Measurements from ENCODE around the gene TCEA3. TPM values are rescaled to one million over a fixed set of nuclear protein-coding genes. Genes with fewer than 3 reads are reported as not detected.

The TCEA3 gene
- total and polyA plus RNA-seq, 2 of the 4 experiments (the other 2 are of a cell fraction) = 3.0 to 6.3 TPM

DNA sequence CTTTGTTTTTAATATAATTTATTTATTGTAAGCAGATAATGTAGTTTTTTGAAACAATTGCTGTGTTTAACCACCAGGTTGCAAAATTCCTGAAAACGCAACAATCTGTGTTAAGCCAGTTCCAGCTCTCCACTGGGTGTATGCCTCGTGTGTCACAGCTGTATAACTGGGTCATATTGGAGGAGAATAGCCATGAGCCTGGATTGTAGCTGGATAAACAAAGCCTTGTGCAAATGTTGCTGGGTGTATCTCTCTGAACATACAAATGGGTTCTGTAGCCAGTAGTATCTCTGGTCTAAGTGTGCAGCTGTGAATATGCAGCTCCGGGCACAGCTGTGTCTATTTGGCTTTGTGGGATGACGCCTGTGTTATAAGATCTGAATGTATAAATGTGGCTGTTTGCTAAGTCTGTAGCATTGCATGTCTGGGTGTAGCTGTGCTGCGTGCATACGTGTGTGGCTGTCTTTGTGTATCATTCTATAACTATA is 2.8 kb downstream of the TCEA3 start:
- Histone ChIP-seq H3K9me3 (ENCODE audit: control insufficient read depth, insufficient read depth, low read length) (no peaks in the 10 kb centered on the region), H2AK9ac (replicated peaks; ENCODE audit: low read depth, low read length, poor library complexity) (peak overlapping the region; percentile 90), H2BK5ac (ENCODE audit: low read depth, low read length, poor library complexity, severe bottlenecking) (peak overlapping the region; percentile 93), H2AK5ac (ENCODE audit: low read depth, low read length) (peak overlapping the region; percentile 92), H3K36me3 (ENCODE audit: control insufficient read depth, insufficient read depth, low read length) (peaks cover 2% of the 10 kb centered on the region; the same call in 1 of the 2 replicates), H3K4me2 (ENCODE audit: low read depth, low read length) (peak overlapping the region; percentile 81), H3K9me1 (ENCODE audit: insufficient read depth, low read length) (peaks cover 22% of the 10 kb centered on the region), H4K8ac (ENCODE audit: low read depth in 2 of 2, low read length in 2 of 2) (peak overlapping the region; percentile 67 to 98), H3K27me3 (ENCODE audit: control insufficient read depth, insufficient read depth, low read length) (no peaks in the 10 kb centered on the region), H3K14ac (replicated peaks; ENCODE audit: low read depth, low read length) (peak overlapping the region; percentile 95), H3K18ac (ENCODE audit: low read depth, low read length) (peak overlapping the region; percentile 77; the same call in 1 of the 2 replicates), H3K4me3 (ENCODE audit: insufficient read depth, low read depth, low read length) (no peak overlapping the region), H2BK15ac (ENCODE audit: low read depth, low read length) (peak overlapping the region; percentile 90; the same call in 2 of the 3 replicates), H3K4ac (ENCODE audit: low read depth, low read length) (peak overlapping the region; percentile 92), H2BK120ac (ENCODE audit: low read depth, low read length) (peak overlapping the region; percentile 82), H4K5ac (ENCODE audit: low read depth, low read length) (peak overlapping the region; percentile 79), H3K79me1 (ENCODE audit: low read depth in 1 of 2, low read length in 2 of 2) (peaks cover 0 to 11% of the 10 kb centered on the region in 2 experiments; a peak in 2 of 4 replicates), H2AFZ (replicated peaks; ENCODE audit: low read length, poor library complexity) (peak overlapping the region; percentile 93), H3K4me1 (ENCODE audit: control insufficient read depth, insufficient read depth, low read length) (peaks cover 16% of the 10 kb centered on the region), H4K20me1 (ENCODE audit: insufficient read depth, low read length) (no peaks in the 10 kb centered on the region; the same call in 1 of the 2 replicates), H3K56ac (ENCODE audit: extremely low read depth, insufficient read depth, low read length) (peak overlapping the region; percentile 69; the same call in 1 of the 2 replicates), H3K23ac (ENCODE audit: low read depth, low read length) (peak overlapping the region; percentile 81), H3K27ac (ENCODE audit: insufficient read depth, low read length) (peak overlapping the region; percentile 76), H3K9ac (ENCODE audit: low read depth, low read length) (peak overlapping the region; percentile 67), H2BK20ac (ENCODE audit: low read depth, low read length) (peak overlapping the region; percentile 65), H4K91ac (ENCODE audit: insufficient read depth, low read depth, low read length) (peak overlapping the region; percentile 83)
- intact Hi-C loops (cut with micrococcal nuclease) (loop anchor here (5.0 kb wide), 1 partner anchor 116 kb away; no protein-coding TSS in a partner anchor), in situ Hi-C loops (cut with MboI; ENCODE audit: low sequenced_read_pairs) (no loop called here), dilution Hi-C loops (cut with HindIII; ENCODE audit: low sequenced_read_pairs, unreplicated experiment) (loop anchor here (10.0 kb wide), 1 partner anchor 87 kb away; no protein-coding TSS in a partner anchor)
- CTCF ChIA-PET = interaction anchor here (0.6 to 2.0 kb wide), 6 partner anchors 9 to 488 kb away, joined by 3 to 10 read pairs (median 5); partner anchors contain the start of gene ASAP3
- TF ChIP-seq FOS (IDR thresholded peaks at IDR 0.05; ENCODE audit: low read depth, low read length) = 0 out of 2 replicates have a peak, but pooled peaks have one; percentile 13
- peak; percentile 32; the same call in 1 of the 2 replicates for TF ChIP-seq CEBPB (IDR thresholded peaks at IDR 0.05; ENCODE audit: low read depth, low read length)
- TF ChIP-seq SMC3 (IDR thresholded peaks at IDR 0.05; ENCODE audit: low read depth, low read length) = peak; percentile 19; the same call in 1 of the 2 replicates
- TF ChIP-seq, protein P1, sequence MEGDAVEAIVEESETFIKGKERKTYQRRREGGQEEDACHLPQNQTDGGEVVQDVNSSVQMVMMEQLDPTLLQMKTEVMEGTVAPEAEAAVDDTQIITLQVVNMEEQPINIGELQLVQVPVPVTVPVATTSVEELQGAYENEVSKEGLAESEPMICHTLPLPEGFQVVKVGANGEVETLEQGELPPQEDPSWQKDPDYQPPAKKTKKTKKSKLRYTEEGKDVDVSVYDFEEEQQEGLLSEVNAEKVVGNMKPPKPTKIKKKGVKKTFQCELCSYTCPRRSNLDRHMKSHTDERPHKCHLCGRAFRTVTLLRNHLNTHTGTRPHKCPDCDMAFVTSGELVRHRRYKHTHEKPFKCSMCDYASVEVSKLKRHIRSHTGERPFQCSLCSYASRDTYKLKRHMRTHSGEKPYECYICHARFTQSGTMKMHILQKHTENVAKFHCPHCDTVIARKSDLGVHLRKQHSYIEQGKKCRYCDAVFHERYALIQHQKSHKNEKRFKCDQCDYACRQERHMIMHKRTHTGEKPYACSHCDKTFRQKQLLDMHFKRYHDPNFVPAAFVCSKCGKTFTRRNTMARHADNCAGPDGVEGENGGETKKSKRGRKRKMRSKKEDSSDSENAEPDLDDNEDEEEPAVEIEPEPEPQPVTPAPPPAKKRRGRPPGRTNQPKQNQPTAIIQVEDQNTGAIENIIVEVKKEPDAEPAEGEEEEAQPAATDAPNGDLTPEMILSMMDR (conservative IDR thresholded peaks at IDR 0.05; ENCODE audit: low read depth, low read length) = 0 out of 2 replicates have a peak, but pooled peaks have one; percentile 27
- no peak for TF ChIP-seq RAD21 (IDR thresholded peaks at IDR 0.05; ENCODE audit: low read length)
- TF ChIP-seq RFX5 (IDR thresholded peaks at IDR 0.05; ENCODE audit: low read depth, low read length) = no peak
- 0 out of 2 replicates have a peak, but pooled peaks have one; percentile 31 for TF ChIP-seq MXI1 (IDR thresholded peaks at IDR 0.05; ENCODE audit: borderline replicate concordance, low read depth, low read length)
- 0% methylated on average over 1 of the region's 6 CpGs; no CpG with 5 or more reads in 1 of the 2 experiments for WGBS, 2 experiments (ENCODE audit: extremely low coverage in 2 of 2, insufficient read length in 1 of 2)
- peak; percentile 90 for DNase-seq
- BruUV-seq (replicated peaks) = no TSS peak
- POLR2A ChIA-PET (ENCODE audit: unreplicated experiment) = interaction anchor here (0.5 kb wide), 1 partner anchor 10 kb away, joined by 3 read pairs; no protein-coding TSS in a partner anchor
- peak; percentile 69 for ATAC-seq (ENCODE audit: low read depth)

All from IMR-90 (cell line).